ENCODE measurements around the gene FGF8.

- TF ChIP-seq RAD21 (IDR thresholded peaks at IDR 0.05) = no peak
- TF ChIP-seq, protein P1, sequence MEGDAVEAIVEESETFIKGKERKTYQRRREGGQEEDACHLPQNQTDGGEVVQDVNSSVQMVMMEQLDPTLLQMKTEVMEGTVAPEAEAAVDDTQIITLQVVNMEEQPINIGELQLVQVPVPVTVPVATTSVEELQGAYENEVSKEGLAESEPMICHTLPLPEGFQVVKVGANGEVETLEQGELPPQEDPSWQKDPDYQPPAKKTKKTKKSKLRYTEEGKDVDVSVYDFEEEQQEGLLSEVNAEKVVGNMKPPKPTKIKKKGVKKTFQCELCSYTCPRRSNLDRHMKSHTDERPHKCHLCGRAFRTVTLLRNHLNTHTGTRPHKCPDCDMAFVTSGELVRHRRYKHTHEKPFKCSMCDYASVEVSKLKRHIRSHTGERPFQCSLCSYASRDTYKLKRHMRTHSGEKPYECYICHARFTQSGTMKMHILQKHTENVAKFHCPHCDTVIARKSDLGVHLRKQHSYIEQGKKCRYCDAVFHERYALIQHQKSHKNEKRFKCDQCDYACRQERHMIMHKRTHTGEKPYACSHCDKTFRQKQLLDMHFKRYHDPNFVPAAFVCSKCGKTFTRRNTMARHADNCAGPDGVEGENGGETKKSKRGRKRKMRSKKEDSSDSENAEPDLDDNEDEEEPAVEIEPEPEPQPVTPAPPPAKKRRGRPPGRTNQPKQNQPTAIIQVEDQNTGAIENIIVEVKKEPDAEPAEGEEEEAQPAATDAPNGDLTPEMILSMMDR (IDR thresholded peaks at IDR 0.05; ENCODE audit: low read depth, low read length, missing input control) = no peak
- TF ChIP-seq TAF1 (conservative IDR thresholded peaks at IDR 0.05) = no peak
- no peak for TF ChIP-seq FOXA1 (IDR thresholded peaks at IDR 0.05)
- TF ChIP-seq YY1 (IDR thresholded peaks at IDR 0.05) = no peak
- no peak for TF ChIP-seq REST (IDR thresholded peaks at IDR 0.05)
Measured at GRCh38 chr10:101818872-101819633, 43.1 kb upstream of the FGF8 start.

Measured in liver (tissue), 3 donors.